Measurements from ENCODE around the gene SEC22C. TPM values are rescaled to one million over a fixed set of nuclear protein-coding genes. Genes with fewer than 3 reads are reported as not detected.

SEC22C gene
- total and polyA plus RNA-seq, 2 experiments from 2014 or later = 21.9 to 48.3 TPM

DNA sequence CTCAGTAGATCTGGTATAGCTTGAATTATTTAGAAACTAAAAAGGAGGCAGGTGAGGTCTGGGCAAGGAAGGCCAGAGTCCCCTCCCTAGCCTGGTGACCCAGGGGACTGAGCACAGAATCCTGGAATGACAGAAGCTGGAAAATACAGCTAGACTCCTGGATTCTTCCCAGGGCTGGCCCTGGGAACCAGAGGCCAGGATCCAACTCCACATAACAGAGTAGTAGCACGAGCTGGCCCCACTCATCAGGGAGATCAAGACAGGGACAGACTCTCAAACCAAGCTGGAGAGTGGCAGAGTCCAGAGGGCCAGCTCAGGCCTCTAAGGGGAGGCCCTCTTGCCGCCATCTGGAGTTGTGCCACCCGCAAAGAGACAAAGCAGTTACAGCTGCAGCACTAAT, 68.6 kb downstream of the SEC22C start:
- no peaks in the 10 kb centered on the region for H3K4me1 ChIP-seq (ENCODE audit: insufficient read depth)
- Mint-ChIP-seq H3K4me1 (peaks cover 3% of the 10 kb centered on the region), H3K36me3 (ENCODE audit: low read depth) (no peaks in the 10 kb centered on the region; the same call in 2 of the 3 replicates), H3K4me3 (no peak overlapping the region), H3K27ac (no peak overlapping the region), H3K9me3 (no peaks in the 10 kb centered on the region; the same call in 2 of the 3 replicates), H3K27me3 (ENCODE audit: insufficient read depth, low read depth, poor library complexity) (peaks cover 3% of the 10 kb centered on the region)
- H3K9me2 ChIP-seq (ENCODE audit: insufficient read depth) = peaks cover 10% of the 10 kb centered on the region; the same call in 1 of the 2 replicates
- no peaks in the 10 kb centered on the region for H3F3A ChIP-seq (replicated peaks; ENCODE audit: low read depth)
- H4K20me1 ChIP-seq (replicated peaks; ENCODE audit: insufficient read depth) = no peaks in the 10 kb centered on the region
- no peak overlapping the region for H3K4me2 ChIP-seq
- no peak overlapping the region for H3K27ac ChIP-seq (ENCODE audit: low read depth)
- no peaks in the 10 kb centered on the region for H3K36me3 ChIP-seq (ENCODE audit: insufficient read depth)
- H3K4me3 ChIP-seq = no peak overlapping the region
- no peak overlapping the region for H2AFZ ChIP-seq
- no peak for ATAC-seq
- no peaks in the 10 kb centered on the region for H3K27me3 ChIP-seq (ENCODE audit: insufficient read depth)
- TF ChIP-seq STAT1 (IDR thresholded peaks at IDR 0.05; ENCODE audit: unreplicated experiment) (no peak), NANOG (IDR thresholded peaks at IDR 0.05; ENCODE audit: borderline replicate concordance) (no peak), CREB1 (CRISPR knock-in tag; IDR thresholded peaks at IDR 0.05; ENCODE audit: low read depth) (no peak), EZH2 (IDR thresholded peaks at IDR 0.05; ENCODE audit: low read depth, unreplicated experiment) (no peak), JUNB (IDR thresholded peaks at IDR 0.05; ENCODE audit: unreplicated experiment) (no peak), ZNF114 (CRISPR knock-in tag; IDR thresholded peaks at IDR 0.05) (no peak), ZNF331 (CRISPR knock-in tag; IDR thresholded peaks at IDR 0.05; ENCODE audit: low read depth) (no peak), EZH2phosphoT487 (IDR thresholded peaks at IDR 0.05; ENCODE audit: unreplicated experiment) (no peak), POLR2AphosphoS5 (IDR thresholded peaks at IDR 0.05; ENCODE audit: low read depth) (no peak)
- TF ChIP-seq, protein P1, sequence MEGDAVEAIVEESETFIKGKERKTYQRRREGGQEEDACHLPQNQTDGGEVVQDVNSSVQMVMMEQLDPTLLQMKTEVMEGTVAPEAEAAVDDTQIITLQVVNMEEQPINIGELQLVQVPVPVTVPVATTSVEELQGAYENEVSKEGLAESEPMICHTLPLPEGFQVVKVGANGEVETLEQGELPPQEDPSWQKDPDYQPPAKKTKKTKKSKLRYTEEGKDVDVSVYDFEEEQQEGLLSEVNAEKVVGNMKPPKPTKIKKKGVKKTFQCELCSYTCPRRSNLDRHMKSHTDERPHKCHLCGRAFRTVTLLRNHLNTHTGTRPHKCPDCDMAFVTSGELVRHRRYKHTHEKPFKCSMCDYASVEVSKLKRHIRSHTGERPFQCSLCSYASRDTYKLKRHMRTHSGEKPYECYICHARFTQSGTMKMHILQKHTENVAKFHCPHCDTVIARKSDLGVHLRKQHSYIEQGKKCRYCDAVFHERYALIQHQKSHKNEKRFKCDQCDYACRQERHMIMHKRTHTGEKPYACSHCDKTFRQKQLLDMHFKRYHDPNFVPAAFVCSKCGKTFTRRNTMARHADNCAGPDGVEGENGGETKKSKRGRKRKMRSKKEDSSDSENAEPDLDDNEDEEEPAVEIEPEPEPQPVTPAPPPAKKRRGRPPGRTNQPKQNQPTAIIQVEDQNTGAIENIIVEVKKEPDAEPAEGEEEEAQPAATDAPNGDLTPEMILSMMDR (conservative IDR thresholded peaks at IDR 0.05; ENCODE audit: low read depth in 2 of 2) = no peak
- TF ChIP-seq, protein P2, sequence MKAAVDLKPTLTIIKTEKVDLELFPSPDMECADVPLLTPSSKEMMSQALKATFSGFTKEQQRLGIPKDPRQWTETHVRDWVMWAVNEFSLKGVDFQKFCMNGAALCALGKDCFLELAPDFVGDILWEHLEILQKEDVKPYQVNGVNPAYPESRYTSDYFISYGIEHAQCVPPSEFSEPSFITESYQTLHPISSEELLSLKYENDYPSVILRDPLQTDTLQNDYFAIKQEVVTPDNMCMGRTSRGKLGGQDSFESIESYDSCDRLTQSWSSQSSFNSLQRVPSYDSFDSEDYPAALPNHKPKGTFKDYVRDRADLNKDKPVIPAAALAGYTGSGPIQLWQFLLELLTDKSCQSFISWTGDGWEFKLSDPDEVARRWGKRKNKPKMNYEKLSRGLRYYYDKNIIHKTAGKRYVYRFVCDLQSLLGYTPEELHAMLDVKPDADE (IDR thresholded peaks at IDR 0.05) = no peak
- TF ChIP-seq, protein P3, sequence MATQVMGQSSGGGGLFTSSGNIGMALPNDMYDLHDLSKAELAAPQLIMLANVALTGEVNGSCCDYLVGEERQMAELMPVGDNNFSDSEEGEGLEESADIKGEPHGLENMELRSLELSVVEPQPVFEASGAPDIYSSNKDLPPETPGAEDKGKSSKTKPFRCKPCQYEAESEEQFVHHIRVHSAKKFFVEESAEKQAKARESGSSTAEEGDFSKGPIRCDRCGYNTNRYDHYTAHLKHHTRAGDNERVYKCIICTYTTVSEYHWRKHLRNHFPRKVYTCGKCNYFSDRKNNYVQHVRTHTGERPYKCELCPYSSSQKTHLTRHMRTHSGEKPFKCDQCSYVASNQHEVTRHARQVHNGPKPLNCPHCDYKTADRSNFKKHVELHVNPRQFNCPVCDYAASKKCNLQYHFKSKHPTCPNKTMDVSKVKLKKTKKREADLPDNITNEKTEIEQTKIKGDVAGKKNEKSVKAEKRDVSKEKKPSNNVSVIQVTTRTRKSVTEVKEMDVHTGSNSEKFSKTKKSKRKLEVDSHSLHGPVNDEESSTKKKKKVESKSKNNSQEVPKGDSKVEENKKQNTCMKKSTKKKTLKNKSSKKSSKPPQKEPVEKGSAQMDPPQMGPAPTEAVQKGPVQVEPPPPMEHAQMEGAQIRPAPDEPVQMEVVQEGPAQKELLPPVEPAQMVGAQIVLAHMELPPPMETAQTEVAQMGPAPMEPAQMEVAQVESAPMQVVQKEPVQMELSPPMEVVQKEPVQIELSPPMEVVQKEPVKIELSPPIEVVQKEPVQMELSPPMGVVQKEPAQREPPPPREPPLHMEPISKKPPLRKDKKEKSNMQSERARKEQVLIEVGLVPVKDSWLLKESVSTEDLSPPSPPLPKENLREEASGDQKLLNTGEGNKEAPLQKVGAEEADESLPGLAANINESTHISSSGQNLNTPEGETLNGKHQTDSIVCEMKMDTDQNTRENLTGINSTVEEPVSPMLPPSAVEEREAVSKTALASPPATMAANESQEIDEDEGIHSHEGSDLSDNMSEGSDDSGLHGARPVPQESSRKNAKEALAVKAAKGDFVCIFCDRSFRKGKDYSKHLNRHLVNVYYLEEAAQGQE (IDR thresholded peaks at IDR 0.05; ENCODE audit: unreplicated experiment) = no peak
- TF ChIP-seq, protein P4, sequence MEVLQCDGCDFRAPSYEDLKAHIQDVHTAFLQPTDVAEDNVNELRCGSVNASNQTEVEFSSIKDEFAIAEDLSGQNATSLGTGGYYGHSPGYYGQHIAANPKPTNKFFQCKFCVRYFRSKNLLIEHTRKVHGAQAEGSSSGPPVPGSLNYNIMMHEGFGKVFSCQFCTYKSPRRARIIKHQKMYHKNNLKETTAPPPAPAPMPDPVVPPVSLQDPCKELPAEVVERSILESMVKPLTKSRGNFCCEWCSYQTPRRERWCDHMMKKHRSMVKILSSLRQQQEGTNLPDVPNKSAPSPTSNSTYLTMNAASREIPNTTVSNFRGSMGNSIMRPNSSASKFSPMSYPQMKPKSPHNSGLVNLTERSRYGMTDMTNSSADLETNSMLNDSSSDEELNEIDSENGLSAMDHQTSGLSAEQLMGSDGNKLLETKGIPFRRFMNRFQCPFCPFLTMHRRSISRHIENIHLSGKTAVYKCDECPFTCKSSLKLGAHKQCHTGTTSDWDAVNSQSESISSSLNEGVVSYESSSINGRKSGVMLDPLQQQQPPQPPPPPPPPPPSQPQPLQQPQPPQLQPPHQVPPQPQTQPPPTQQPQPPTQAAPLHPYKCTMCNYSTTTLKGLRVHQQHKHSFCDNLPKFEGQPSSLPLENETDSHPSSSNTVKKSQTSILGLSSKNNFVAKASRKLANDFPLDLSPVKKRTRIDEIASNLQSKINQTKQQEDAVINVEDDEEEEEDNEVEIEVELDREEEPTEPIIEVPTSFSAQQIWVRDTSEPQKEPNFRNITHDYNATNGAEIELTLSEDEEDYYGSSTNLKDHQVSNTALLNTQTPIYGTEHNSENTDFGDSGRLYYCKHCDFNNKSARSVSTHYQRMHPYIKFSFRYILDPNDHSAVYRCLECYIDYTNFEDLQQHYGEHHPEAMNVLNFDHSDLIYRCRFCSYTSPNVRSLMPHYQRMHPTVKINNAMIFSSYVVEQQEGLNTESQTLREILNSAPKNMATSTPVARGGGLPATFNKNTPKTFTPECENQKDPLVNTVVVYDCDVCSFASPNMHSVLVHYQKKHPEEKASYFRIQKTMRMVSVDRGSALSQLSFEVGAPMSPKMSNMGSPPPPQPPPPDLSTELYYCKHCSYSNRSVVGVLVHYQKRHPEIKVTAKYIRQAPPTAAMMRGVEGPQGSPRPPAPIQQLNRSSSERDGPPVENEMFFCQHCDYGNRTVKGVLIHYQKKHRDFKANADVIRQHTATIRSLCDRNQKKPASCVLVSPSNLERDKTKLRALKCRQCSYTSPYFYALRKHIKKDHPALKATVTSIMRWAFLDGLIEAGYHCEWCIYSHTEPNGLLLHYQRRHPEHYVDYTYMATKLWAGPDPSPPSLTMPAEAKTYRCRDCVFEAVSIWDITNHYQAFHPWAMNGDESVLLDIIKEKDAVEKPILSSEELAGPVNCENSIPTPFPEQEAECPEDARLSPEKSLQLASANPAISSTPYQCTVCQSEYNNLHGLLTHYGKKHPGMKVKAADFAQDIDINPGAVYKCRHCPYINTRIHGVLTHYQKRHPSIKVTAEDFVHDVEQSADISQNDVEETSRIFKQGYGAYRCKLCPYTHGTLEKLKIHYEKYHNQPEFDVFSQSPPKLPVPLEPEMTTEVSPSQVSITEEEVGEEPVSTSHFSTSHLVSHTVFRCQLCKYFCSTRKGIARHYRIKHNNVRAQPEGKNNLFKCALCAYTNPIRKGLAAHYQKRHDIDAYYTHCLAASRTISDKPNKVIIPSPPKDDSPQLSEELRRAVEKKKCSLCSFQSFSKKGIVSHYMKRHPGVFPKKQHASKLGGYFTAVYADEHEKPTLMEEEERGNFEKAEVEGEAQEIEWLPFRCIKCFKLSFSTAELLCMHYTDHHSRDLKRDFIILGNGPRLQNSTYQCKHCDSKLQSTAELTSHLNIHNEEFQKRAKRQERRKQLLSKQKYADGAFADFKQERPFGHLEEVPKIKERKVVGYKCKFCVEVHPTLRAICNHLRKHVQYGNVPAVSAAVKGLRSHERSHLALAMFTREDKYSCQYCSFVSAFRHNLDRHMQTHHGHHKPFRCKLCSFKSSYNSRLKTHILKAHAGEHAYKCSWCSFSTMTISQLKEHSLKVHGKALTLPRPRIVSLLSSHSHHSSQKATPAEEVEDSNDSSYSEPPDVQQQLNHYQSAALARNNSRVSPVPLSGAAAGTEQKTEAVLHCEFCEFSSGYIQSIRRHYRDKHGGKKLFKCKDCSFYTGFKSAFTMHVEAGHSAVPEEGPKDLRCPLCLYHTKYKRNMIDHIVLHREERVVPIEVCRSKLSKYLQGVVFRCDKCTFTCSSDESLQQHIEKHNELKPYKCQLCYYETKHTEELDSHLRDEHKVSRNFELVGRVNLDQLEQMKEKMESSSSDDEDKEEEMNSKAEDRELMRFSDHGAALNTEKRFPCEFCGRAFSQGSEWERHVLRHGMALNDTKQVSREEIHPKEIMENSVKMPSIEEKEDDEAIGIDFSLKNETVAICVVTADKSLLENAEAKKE (CRISPR knock-in tag; IDR thresholded peaks at IDR 0.05) = no peak
- DNase-seq (ENCODE audit: low spot score) = no peak
- H3K79me2 ChIP-seq (replicated peaks; ENCODE audit: insufficient read depth) = no peaks in the 10 kb centered on the region

All from GM23338 (cell line).